Hepatocyte (in vitro differentiated cells): ENCODE results near the gene SLCO2A1. TPM values are rescaled to one million over a fixed set of nuclear protein-coding genes. Genes with fewer than 3 reads are reported as not detected.

Source experiments
- DNase-seq: peaks from one replicate; pipeline ENCODE4 v3.0.0-alpha.2; 2016; ENCODE audit warnings: low spot score
- H2AFZ ChIP-seq: fragments of 200-600 bp; sonication (generic); 2 replicates; pipeline ENCODE4 v1.6.0; 2016; ENCODE audit warnings: antibody characterized with exemption, mild to moderate bottlenecking
- H3K27ac ChIP-seq: fragments of 200-600 bp; sonication (generic); 2 replicates; pipeline ENCODE4 v1.5.1; 2016; ENCODE audit warnings: mild to moderate bottlenecking
- H3K27me3 ChIP-seq: fragments of 200-600 bp; sonication (generic); 2 replicates; pipeline ENCODE4 v1.6.1; 2016
- H3K36me3 ChIP-seq: fragments of 200-600 bp; sonication (generic); replicated peaks from 2 replicates; pipeline ENCODE4 v1.5.1; 2016; ENCODE audit warnings: low read depth; ENCODE audit not compliant: insufficient read depth
- H3K4me1 ChIP-seq: fragments of 200-600 bp; sonication (generic); 2 replicates; pipeline ENCODE4 v1.5.1; 2016; ENCODE audit warnings: mild to moderate bottlenecking, moderate library complexity; ENCODE audit not compliant: insufficient read depth
- H3K4me2 ChIP-seq: fragments of 200-600 bp; sonication (generic); 2 replicates; pipeline ENCODE4 v1.6.0; 2016
- H3K4me3 ChIP-seq: fragments of 200-600 bp; sonication (generic); 2 replicates; pipeline ENCODE4 v1.5.1; 2016; ENCODE audit warnings: mild to moderate bottlenecking
- H3K79me2 ChIP-seq: fragments of 200-600 bp; sonication (generic); 2 replicates; pipeline ENCODE4 v1.6.0; 2017; ENCODE audit warnings: mild to moderate bottlenecking
- H3K9me2 ChIP-seq: fragments of 200-600 bp; sonication (generic); replicated peaks from 2 replicates; pipeline ENCODE4 v1.6.0; 2017; ENCODE audit warnings: mild to moderate bottlenecking; ENCODE audit not compliant: insufficient read depth
- H3K9me3 ChIP-seq: fragments of 200-600 bp; sonication (generic); 2 replicates; pipeline ENCODE4 v1.5.1; 2016; ENCODE audit warnings: low read depth, mild to moderate bottlenecking
- H4K20me1 ChIP-seq: fragments of 200-600 bp; sonication (generic); 2 replicates; pipeline ENCODE4 v1.6.0; 2016; ENCODE audit warnings: mild to moderate bottlenecking; ENCODE audit not compliant: insufficient read depth, poor library complexity, severe bottlenecking
- EZH2 ChIP-seq: fragments of 200-600 bp; sonication (generic); IDR thresholded peaks from 2 replicates; pipeline ENCODE4 v1.6.1; 2016; ENCODE audit warnings: antibody characterized with exemption, mild to moderate bottlenecking, borderline replicate concordance
- EZH2phosphoT487 ChIP-seq: fragments of 200-600 bp; sonication (generic); IDR thresholded peaks from one replicate; pipeline ENCODE4 v1.6.1; 2018; ENCODE audit warnings: antibody characterized with exemption, mild to moderate bottlenecking, low read depth, moderate library complexity; ENCODE audit not compliant: unreplicated experiment, severe bottlenecking
- WGBS: methylation state at CpG from one replicate; pipeline ENCODE4 v1.1.6; 2016; ENCODE audit warnings: low lambda C conversion rate; ENCODE audit errors: missing lambda C conversion rate; 5-methylcytosine and 5-hydroxymethylcytosine counted together
- polyA plus RNA-seq: library from polyadenylated mRNA; unstranded; fragments of >200 nt; fragmentation: Nextera tagmentation; extraction: Ambion mirVana; gene quantifications from 2 replicates; pipeline ENCODE4 v1.2.1, GENCODE V29; 2016
- total RNA-seq: library from RNA; depleted of rRNA; stranded (reverse); fragments of >200 nt; gene quantifications from 2 replicates; pipeline ENCODE4 v1.2.3, GENCODE V29; 2014
- TF ChIP-seq, protein P1 (sequence below): fragments of 200-600 bp; sonication (generic); IDR thresholded peaks from 2 replicates; pipeline ENCODE4 v1.5.1; 2016; ENCODE audit warnings: antibody characterized with exemption, mild to moderate bottlenecking; ENCODE audit not compliant: poor library complexity

Gene SLCO2A1
- total and polyA plus RNA-seq, 2 experiments from 2014 or later, result 2.3 to 8.4 TPM

DNA sequence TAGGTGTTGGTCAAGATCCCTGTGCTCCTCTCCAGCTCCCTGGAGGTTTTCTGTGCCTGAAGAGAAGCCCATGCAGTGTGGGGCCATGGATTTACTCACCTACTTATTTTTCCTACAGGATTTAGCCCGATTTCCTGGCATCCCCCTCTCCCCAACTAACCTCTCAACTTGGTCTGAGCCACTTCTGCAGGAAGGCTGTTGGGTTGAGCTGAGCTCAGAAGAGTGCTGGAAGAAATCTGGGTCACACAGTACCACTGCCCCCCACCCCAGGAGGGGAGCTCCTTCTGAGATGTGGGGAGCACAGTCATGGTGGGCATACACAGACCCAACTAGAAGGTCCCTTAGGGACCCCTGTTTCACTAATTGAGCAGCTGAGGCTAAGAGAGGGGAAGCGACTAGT lies 34.4 kb upstream of the SLCO2A1 start:
- Histone ChIP-seq H3K4me1 (peaks cover 15% of the 10 kb centered on the region), H3K9me3 (no peaks in the 10 kb centered on the region), H4K20me1 (no peaks in the 10 kb centered on the region), H2AFZ (no peak overlapping the region), H3K27me3 (no peaks in the 10 kb centered on the region), H3K4me3 (no peak overlapping the region), H3K27ac (no peak overlapping the region), H3K9me2 (no peaks in the 10 kb centered on the region), H3K36me3 (no peaks in the 10 kb centered on the region), H3K4me2 (no peak overlapping the region), H3K79me2 (no peaks in the 10 kb centered on the region)
- no peak for TF ChIP-seq EZH2phosphoT487
- DNase-seq, result no peak
- WGBS, result 91% methylated on average over 2 of the region's 2 CpGs

DNA sequence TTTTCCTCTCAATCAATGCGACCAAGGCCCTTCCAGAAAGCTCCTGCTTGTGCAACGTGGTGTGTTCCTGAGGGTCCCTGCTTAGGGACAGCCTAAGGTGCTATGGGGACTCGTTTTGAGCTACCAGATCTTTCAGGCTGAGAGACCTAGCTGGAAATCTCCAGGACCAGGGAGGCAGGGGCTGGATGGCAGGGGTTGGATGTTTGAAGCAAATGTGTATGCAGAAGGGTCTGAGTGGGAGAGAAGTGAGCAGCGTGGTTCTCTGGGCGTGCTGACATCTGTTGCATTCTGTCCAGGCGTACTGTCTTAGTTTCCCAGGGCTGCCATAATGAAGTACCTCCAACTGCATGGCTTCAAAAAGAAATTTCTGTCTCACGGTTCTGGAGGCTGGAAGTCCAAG lies 31.7 kb upstream of the SLCO2A1 start:
- Histone ChIP-seq H3K9me3 (no peaks in the 10 kb centered on the region), H3K4me2 (no peak overlapping the region), H3K36me3 (no peaks in the 10 kb centered on the region), H3K79me2 (no peaks in the 10 kb centered on the region), H3K27me3 (no peaks in the 10 kb centered on the region), H3K9me2 (no peaks in the 10 kb centered on the region), H4K20me1 (no peaks in the 10 kb centered on the region), H2AFZ (no peak overlapping the region), H3K4me1 (peaks cover 24% of the 10 kb centered on the region), H3K27ac (peak overlapping the region; percentile 46), H3K4me3 (no peak overlapping the region)
- DNase-seq, result no peak
- TF ChIP-seq, protein P1, sequence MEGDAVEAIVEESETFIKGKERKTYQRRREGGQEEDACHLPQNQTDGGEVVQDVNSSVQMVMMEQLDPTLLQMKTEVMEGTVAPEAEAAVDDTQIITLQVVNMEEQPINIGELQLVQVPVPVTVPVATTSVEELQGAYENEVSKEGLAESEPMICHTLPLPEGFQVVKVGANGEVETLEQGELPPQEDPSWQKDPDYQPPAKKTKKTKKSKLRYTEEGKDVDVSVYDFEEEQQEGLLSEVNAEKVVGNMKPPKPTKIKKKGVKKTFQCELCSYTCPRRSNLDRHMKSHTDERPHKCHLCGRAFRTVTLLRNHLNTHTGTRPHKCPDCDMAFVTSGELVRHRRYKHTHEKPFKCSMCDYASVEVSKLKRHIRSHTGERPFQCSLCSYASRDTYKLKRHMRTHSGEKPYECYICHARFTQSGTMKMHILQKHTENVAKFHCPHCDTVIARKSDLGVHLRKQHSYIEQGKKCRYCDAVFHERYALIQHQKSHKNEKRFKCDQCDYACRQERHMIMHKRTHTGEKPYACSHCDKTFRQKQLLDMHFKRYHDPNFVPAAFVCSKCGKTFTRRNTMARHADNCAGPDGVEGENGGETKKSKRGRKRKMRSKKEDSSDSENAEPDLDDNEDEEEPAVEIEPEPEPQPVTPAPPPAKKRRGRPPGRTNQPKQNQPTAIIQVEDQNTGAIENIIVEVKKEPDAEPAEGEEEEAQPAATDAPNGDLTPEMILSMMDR, result no peak
- TF ChIP-seq EZH2 (no peak), EZH2phosphoT487 (no peak)
- WGBS, result 65% methylated on average over 7 of the region's 7 CpGs

DNA sequence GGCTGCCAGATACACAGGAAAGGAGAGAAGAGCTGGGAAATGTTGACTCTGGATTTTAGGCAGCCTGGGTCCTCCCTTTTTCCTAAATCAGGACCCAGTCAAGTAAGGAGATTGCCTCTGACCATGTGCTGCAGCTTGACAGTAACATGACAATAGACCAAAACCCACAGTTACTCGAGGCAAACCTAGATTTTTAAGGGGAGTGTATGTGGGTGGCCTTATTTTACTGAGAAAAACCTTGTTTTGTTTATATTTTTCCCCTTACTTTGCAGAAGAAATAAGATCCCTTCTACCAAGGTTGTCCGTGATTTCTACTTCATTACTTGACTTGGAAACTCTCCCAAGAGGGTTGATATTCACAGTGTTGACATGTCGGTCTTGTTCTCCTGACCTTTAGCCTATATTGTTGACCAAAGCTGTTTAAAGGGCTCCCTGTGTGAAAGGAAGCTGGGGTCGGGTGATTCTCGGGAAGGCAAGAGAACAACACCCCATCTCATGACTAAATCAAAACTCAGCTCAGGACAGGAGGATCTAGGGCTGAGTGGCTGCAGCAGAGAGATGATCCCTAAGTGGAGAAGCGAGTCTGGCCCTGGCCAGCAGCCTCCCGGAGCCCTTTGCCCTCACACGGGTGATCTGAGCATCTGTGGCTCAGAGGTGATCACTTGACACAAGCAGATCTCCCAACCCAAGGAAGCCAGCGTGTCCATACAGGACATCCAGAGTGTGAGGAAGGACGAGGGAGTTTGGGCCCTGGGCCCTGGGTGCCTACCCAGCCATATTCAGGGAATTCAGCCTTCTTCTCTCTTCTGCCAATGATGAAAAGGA lies 31.0 kb upstream of the SLCO2A1 start:
- H3K79me2 ChIP-seq, result no peaks in the 10 kb centered on the region
- no peaks in the 10 kb centered on the region for H3K9me3 ChIP-seq
- no peak overlapping the region for H2AFZ ChIP-seq
- H4K20me1 ChIP-seq, result no peaks in the 10 kb centered on the region
- H3K4me3 ChIP-seq, result no peak overlapping the region
- H3K36me3 ChIP-seq, result no peaks in the 10 kb centered on the region
- 53% methylated on average over 10 of the region's 10 CpGs for WGBS
- TF ChIP-seq EZH2, result no peak
- TF ChIP-seq, protein P1, result no peak
- TF ChIP-seq EZH2phosphoT487, result no peak
- H3K27me3 ChIP-seq, result no peaks in the 10 kb centered on the region
- H3K4me1 ChIP-seq, result peaks cover 24% of the 10 kb centered on the region
- no peaks in the 10 kb centered on the region for H3K9me2 ChIP-seq
- peak overlapping the region; percentile 46 for H3K27ac ChIP-seq
- no peak overlapping the region for H3K4me2 ChIP-seq
- DNase-seq, result no peak

DNA sequence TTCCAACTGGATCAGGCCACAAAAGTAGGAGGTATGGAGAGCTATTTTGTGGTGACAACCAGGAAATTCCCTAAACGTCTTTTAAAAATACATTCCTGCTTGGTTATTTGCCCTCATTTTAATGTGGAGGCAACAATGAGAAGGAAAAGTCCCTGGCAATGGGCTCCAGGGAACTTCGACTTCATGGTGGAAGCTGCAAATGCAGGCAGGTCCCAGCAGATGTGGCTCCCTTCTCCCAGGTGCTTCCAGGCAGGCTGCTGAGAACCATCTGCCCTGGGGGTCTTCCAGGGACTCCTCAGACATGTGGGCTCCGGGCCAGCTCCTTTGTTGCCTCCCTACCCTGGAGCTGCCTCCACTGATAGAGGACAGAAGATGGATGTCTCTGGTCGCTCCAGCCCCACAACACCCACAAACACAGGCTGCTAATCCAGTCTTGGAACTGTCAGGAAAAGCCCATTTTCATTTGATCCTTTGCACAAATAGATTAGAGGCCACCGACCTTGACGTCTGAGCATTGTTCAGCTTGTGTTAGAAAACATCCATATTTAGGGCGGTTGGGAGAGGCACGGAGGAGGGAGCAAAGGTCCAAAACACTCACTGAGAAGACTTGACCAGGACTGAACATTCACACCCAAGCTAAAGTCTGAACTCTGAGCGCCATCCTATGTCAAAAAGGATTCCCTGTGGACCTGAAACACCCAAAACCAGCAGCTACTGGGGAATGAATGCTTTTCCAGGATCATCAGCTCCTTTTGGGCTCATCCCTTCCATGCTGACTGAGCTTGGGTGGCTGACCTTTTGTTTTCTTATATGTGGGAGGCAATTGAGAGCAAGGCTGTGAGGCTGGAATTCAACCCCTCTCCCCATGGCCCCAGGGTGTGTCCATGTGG lies 30.2 kb upstream of the SLCO2A1 start:
- Histone ChIP-seq H3K9me3 (no peaks in the 10 kb centered on the region), H3K27ac (peak overlapping the region; percentile 46), H3K79me2 (no peaks in the 10 kb centered on the region), H3K36me3 (no peaks in the 10 kb centered on the region), H3K27me3 (no peaks in the 10 kb centered on the region), H3K9me2 (no peaks in the 10 kb centered on the region), H3K4me1 (peaks cover 24% of the 10 kb centered on the region), H2AFZ (no peak overlapping the region), H3K4me3 (no peak overlapping the region), H3K4me2 (no peak overlapping the region), H4K20me1 (no peaks in the 10 kb centered on the region)
- peak; percentile 36 for DNase-seq
- TF ChIP-seq, protein P1, result peak; percentile 33
- no peak for TF ChIP-seq EZH2phosphoT487
- TF ChIP-seq EZH2, result no peak
- 44% methylated on average over 9 of the region's 9 CpGs for WGBS
